HCT116 (cell line): ENCODE measurements around the gene EXOC6B. TPM values are rescaled to one million over a fixed set of nuclear protein-coding genes. Genes with fewer than 3 reads are reported as not detected.

Experiments used
- ATAC-seq: fragments of 200-7000 bp; cut with Tn5 transposase; 2 replicates; pipeline ENCODE4 v1.9.1; 2020; ENCODE audit warnings: mild to moderate bottlenecking, moderate library complexity
- BruUV-seq: library from RNA; stranded (reverse); fragments of 400-500 nt; replicated peaks from 2 replicates; lab custom pipeline; 2021; lab: Mats Ljungman, UMichigan
- CTCF ChIA-PET: fragments of 300-600 bp; sonication (Branson Sonifier 250); formaldehyde crosslinking; loops from one replicate; lab custom pipeline; 2021; ENCODE audit warnings: antibody characterized with exemption; lab: Charles Lee
- POLR2A ChIA-PET: fragments of 300-600, 350-600 bp; sonication (Branson Sonifier 250); formaldehyde crosslinking; loops from one replicate; lab custom pipeline; 2021; ENCODE audit warnings: antibody characterized with exemption; lab: Charles Lee
- RAD21 ChIA-PET, 2 experiments: fragments of 300-600 bp; sonication (Branson Sonifier 250); formaldehyde crosslinking; loops; one replicate each; lab custom pipeline; 2023; ENCODE audit warnings: low total read pairs in 2 of 2; ENCODE audit not compliant: uncharacterized antibody in 2 of 2, unreplicated experiment in 2 of 2, low non-redundant PET in 1 of 2; lab: Charles Lee
- DNase-seq: peaks from one replicate; pipeline ENCODE4 v3.0.0-alpha.2; 2010; ENCODE audit warnings: low read depth, low spot score
- H2AFZ ChIP-seq: fragments of 200-600 bp; shearing (Covaris generic), sonication (generic); 2 replicates; pipeline ENCODE4 v1.6.1; 2017; ENCODE audit warnings: low read depth, mixed run types, mixed read lengths, antibody characterized with exemption, low read length; ENCODE audit not compliant: poor library complexity, severe bottlenecking
- H3K27ac ChIP-seq: 2 replicates; pipeline ENCODE4 v1.5.1; 2012; ENCODE audit warnings: low read depth, low read length
- H3K27me3 ChIP-seq: fragments of 200-600 bp; sonication (generic); 2 replicates; pipeline ENCODE4 v1.6.1; 2016; ENCODE audit warnings: mixed run types, low read length, mixed read lengths; ENCODE audit not compliant: insufficient read depth
- H3K36me3 ChIP-seq, 2 experiments: fragments of 200-500 bp in 1 of 2; fragments of 200-600 bp in 1 of 2; sonication (Bioruptor generic) in 1 of 2; sonication (generic) in 1 of 2; 2 replicates each; pipeline versions ENCODE4 v1.5.1 to v1.6.1; 2014 to 2016; ENCODE audit warnings: low read length in 2 of 2, inconsistent platforms in 1 of 2, mixed read lengths in 1 of 2, mixed run types in 1 of 2; ENCODE audit not compliant: insufficient read depth in 2 of 2, control insufficient read depth in 1 of 2
- H3K4me1 ChIP-seq, 2 experiments: fragments of 200-600 bp in 1 of 2; sonication (generic) in 1 of 2; 2 replicates each; pipeline versions ENCODE4 v1.5.1 to v1.6.1; 2012 to 2017; ENCODE audit warnings: low read length in 2 of 2, inconsistent platforms in 1 of 2, mild to moderate bottlenecking in 1 of 2, mixed read lengths in 1 of 2, mixed run types in 1 of 2, moderate library complexity in 1 of 2; ENCODE audit not compliant: insufficient read depth in 2 of 2, control insufficient read depth in 1 of 2
- H3K4me2 ChIP-seq: fragments of 200-600 bp; sonication (generic); 2 replicates; pipeline ENCODE4 v1.6.1; 2017; ENCODE audit warnings: mixed run types, low read length, mixed read lengths
- H3K4me3 ChIP-seq, 2 experiments: fragments of 200-600 bp in 1 of 2; sonication (generic) in 1 of 2; replicated peaks in 1 of 2; 2 replicates each; pipeline ENCODE4 v1.5.1; 2011 to 2016; ENCODE audit warnings: low read length in 2 of 2, control low read depth in 1 of 2, low read depth in 1 of 2, mild to moderate bottlenecking in 1 of 2, mixed read lengths in 1 of 2, mixed run types in 1 of 2
- H3K79me2 ChIP-seq: fragments of 200-600 bp; sonication (generic); 2 replicates; pipeline ENCODE4 v1.6.1; 2017; ENCODE audit warnings: mild to moderate bottlenecking, mixed run types, low read length, moderate library complexity, mixed read lengths; ENCODE audit not compliant: insufficient read depth
- H3K9ac ChIP-seq: fragments of 200-600 bp; sonication (generic); 2 replicates; pipeline ENCODE4 v1.6.1; 2016; ENCODE audit warnings: low read length, mixed read lengths
- H3K9me2 ChIP-seq: fragments of 200-600 bp; sonication (generic), shearing (Covaris generic); 2 replicates; pipeline ENCODE4 v1.6.1; 2017; ENCODE audit warnings: mixed run types, mild to moderate bottlenecking, moderate library complexity; ENCODE audit not compliant: insufficient read depth
- H3K9me3 ChIP-seq, 2 experiments: fragments of 200-500 bp in 1 of 2; fragments of 200-600 bp in 1 of 2; sonication (Bioruptor generic) in 1 of 2; sonication (generic) in 1 of 2; 2 replicates each; pipeline ENCODE4 v1.6.1; 2014 to 2017; ENCODE audit warnings: low read length in 2 of 2, mixed read lengths in 2 of 2, inconsistent platforms in 1 of 2, low read depth in 1 of 2, mild to moderate bottlenecking in 1 of 2, mixed run types in 1 of 2, moderate library complexity in 1 of 2; ENCODE audit not compliant: control insufficient read depth in 1 of 2, insufficient read depth in 1 of 2
- H4K20me1 ChIP-seq: fragments of 200-600 bp; sonication (generic), shearing (Covaris generic); 2 replicates; pipeline ENCODE4 v1.6.1; 2017; ENCODE audit warnings: mixed run types, mild to moderate bottlenecking, moderate library complexity; ENCODE audit not compliant: insufficient read depth
- CBX3 ChIP-seq: IDR thresholded peaks from 2 replicates; pipeline ENCODE4 v1.6.1; 2012; ENCODE audit warnings: low read depth
- CEBPB ChIP-seq: IDR thresholded peaks from 2 replicates; pipeline ENCODE4 v1.6.1; 2012; ENCODE audit warnings: low read depth
- EGR1 ChIP-seq: IDR thresholded peaks from 2 replicates; pipeline ENCODE4 v1.6.1; 2012; ENCODE audit warnings: low read depth
- EZH2 ChIP-seq: fragments of 200-600 bp; sonication (generic); IDR thresholded peaks from 2 replicates; pipeline ENCODE4 v1.6.1; 2017; ENCODE audit warnings: antibody characterized with exemption, mixed run types
- EZH2phosphoT487 ChIP-seq: fragments of 200-600 bp; IDR thresholded peaks from 2 replicates; pipeline ENCODE4 v1.6.1; 2018; ENCODE audit warnings: antibody characterized with exemption, borderline replicate concordance
- JUND ChIP-seq: IDR thresholded peaks from 2 replicates; pipeline ENCODE4 v1.6.1; 2012
- POLR2A ChIP-seq: IDR thresholded peaks from 2 replicates; pipeline ENCODE4 v1.7.0; 2011; ENCODE audit warnings: borderline replicate concordance; ENCODE audit not compliant: insufficient read depth, insufficient read length; ENCODE audit errors: extremely low read depth
- SP1 ChIP-seq: IDR thresholded peaks from 2 replicates; pipeline ENCODE4 v1.6.1; 2012; ENCODE audit warnings: low read depth
- ZFX ChIP-seq: fragments of 450-650 bp; IDR thresholded peaks from 2 replicates; pipeline ENCODE4 v1.6.1; 2017
- intact Hi-C: fragments of 100-400 bp; cut with micrococcal nuclease; formaldehyde crosslinking; loops from 2 replicates; pipeline ENCODE4 v1.10.0; 2022
- total RNA-seq: library from RNA; stranded (reverse); gene quantifications from one replicate; pipeline ENCODE4 v1.2.1, GENCODE V29; 2021; ENCODE audit not compliant: unreplicated experiment
- TF ChIP-seq, protein P1 (sequence below): IDR thresholded peaks from 2 replicates; pipeline ENCODE4 v1.6.1; 2012
- TF ChIP-seq, protein P2 (sequence below): IDR thresholded peaks from 2 replicates; pipeline ENCODE4 v1.6.1; 2011; ENCODE audit warnings: mild to moderate bottlenecking, low read length, moderate library complexity; ENCODE audit not compliant: insufficient replicate concordance; ENCODE audit errors: extremely low read depth

Gene EXOC6B
- total RNA-seq, 1 experiment from 2014 or later = 25.4 TPM

DNA sequence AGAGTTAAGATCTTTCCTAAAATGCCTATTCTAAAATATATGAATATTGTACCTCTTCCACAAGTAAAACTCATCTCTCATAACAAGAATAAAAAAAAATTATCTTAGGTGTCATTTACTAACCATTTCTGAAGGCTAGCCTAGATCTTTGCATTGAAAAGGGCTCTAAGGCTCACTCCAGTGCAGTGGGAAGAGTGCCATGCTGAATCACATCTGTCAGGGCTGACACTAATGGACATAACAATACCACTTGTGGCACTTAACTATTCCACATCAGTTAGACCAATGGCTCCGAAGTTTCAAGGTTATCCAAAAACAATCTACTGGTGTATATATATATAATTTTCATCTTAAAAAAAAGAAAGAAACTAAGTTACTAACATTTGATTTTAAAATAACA, 130.2 kb downstream of the EXOC6B start:
- ATAC-seq = no peak
- H3K79me2 ChIP-seq = no peaks in the 10 kb centered on the region
- no peak for TF ChIP-seq JUND
- TF ChIP-seq POLR2A = no peak
- no peak for TF ChIP-seq CEBPB
- TF ChIP-seq, protein P1, sequence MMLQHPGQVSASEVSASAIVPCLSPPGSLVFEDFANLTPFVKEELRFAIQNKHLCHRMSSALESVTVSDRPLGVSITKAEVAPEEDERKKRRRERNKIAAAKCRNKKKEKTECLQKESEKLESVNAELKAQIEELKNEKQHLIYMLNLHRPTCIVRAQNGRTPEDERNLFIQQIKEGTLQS = no peak
- TF ChIP-seq, protein P2, sequence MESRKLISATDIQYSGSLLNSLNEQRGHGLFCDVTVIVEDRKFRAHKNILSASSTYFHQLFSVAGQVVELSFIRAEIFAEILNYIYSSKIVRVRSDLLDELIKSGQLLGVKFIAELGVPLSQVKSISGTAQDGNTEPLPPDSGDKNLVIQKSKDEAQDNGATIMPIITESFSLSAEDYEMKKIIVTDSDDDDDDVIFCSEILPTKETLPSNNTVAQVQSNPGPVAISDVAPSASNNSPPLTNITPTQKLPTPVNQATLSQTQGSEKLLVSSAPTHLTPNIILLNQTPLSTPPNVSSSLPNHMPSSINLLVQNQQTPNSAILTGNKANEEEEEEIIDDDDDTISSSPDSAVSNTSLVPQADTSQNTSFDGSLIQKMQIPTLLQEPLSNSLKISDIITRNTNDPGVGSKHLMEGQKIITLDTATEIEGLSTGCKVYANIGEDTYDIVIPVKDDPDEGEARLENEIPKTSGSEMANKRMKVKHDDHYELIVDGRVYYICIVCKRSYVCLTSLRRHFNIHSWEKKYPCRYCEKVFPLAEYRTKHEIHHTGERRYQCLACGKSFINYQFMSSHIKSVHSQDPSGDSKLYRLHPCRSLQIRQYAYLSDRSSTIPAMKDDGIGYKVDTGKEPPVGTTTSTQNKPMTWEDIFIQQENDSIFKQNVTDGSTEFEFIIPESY = no peak
- no peak for TF ChIP-seq EGR1
- TF ChIP-seq EZH2phosphoT487 = no peak
- no peak for TF ChIP-seq EZH2
- TF ChIP-seq SP1 = no peak
- TF ChIP-seq CBX3 = no peak
- no peak for TF ChIP-seq ZFX
- peaks cover 0 to 8% of the 10 kb centered on the region in 2 experiments; a peak in 3 of 4 replicates for H3K4me1 ChIP-seq
- BruUV-seq = no TSS peak
- intact Hi-C loops = no loop called here
- no peaks in the 10 kb centered on the region for H3K27me3 ChIP-seq
- H4K20me1 ChIP-seq = no peaks in the 10 kb centered on the region
- ChIA-PET CTCF (no interaction called here), POLR2A (interaction anchor here (0.5 kb wide), 1 partner anchor 8 kb away, joined by 3 read pairs; no protein-coding TSS in a partner anchor), RAD21 (no interaction called here)
- H3K9ac ChIP-seq = no peak overlapping the region
- no peaks in the 10 kb centered on the region for H3K36me3 ChIP-seq
- no peak overlapping the region for H2AFZ ChIP-seq
- no peaks in the 10 kb centered on the region for H3K9me2 ChIP-seq
- no peak overlapping the region for H3K4me2 ChIP-seq
- H3K4me3 ChIP-seq = no peak overlapping the region
- no peak overlapping the region for H3K27ac ChIP-seq
- no peaks in the 10 kb centered on the region for H3K9me3 ChIP-seq
- no peak for DNase-seq
